ENCODE results near the gene PNPLA7.

DNA sequence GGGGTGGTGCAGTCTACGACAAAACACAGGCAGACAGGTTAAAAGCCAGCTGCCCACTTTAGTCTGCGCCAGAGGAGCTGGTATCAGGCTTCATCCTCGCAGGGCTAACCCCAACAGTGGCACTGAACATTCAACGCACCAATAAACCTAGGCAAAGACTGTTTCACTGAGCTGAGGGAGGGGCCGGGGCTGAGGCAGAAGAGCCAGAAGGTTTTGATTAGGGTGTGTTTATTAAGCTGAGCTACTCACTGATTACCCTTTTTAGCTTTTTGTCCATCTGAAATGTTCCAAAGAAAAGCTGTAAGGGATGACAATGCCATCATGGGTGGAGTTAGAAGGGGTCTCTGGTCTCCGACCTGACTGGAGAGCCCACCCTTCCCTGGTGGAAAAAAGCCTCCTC, 38.7 kb upstream of the PNPLA7 start:
- TF ChIP-seq, protein P1, sequence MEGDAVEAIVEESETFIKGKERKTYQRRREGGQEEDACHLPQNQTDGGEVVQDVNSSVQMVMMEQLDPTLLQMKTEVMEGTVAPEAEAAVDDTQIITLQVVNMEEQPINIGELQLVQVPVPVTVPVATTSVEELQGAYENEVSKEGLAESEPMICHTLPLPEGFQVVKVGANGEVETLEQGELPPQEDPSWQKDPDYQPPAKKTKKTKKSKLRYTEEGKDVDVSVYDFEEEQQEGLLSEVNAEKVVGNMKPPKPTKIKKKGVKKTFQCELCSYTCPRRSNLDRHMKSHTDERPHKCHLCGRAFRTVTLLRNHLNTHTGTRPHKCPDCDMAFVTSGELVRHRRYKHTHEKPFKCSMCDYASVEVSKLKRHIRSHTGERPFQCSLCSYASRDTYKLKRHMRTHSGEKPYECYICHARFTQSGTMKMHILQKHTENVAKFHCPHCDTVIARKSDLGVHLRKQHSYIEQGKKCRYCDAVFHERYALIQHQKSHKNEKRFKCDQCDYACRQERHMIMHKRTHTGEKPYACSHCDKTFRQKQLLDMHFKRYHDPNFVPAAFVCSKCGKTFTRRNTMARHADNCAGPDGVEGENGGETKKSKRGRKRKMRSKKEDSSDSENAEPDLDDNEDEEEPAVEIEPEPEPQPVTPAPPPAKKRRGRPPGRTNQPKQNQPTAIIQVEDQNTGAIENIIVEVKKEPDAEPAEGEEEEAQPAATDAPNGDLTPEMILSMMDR (IDR thresholded peaks at IDR 0.05; ENCODE audit: borderline replicate concordance, extremely low read depth, low read length, poor library complexity, severe bottlenecking), result no peak
- TF ChIP-seq EZH2 (IDR thresholded peaks at IDR 0.05; ENCODE audit: borderline replicate concordance, low read depth, low read length, severe bottlenecking), result no peak
